ENCODE measurements around the gene SCUBE3. TPM values are rescaled to one million over a fixed set of nuclear protein-coding genes. Genes with fewer than 3 reads are reported as not detected.

Gene SCUBE3
- under 1 TPM in 1 of 2 donors, not detected in 1; 0.05 TPM for total RNA-seq

DNA sequence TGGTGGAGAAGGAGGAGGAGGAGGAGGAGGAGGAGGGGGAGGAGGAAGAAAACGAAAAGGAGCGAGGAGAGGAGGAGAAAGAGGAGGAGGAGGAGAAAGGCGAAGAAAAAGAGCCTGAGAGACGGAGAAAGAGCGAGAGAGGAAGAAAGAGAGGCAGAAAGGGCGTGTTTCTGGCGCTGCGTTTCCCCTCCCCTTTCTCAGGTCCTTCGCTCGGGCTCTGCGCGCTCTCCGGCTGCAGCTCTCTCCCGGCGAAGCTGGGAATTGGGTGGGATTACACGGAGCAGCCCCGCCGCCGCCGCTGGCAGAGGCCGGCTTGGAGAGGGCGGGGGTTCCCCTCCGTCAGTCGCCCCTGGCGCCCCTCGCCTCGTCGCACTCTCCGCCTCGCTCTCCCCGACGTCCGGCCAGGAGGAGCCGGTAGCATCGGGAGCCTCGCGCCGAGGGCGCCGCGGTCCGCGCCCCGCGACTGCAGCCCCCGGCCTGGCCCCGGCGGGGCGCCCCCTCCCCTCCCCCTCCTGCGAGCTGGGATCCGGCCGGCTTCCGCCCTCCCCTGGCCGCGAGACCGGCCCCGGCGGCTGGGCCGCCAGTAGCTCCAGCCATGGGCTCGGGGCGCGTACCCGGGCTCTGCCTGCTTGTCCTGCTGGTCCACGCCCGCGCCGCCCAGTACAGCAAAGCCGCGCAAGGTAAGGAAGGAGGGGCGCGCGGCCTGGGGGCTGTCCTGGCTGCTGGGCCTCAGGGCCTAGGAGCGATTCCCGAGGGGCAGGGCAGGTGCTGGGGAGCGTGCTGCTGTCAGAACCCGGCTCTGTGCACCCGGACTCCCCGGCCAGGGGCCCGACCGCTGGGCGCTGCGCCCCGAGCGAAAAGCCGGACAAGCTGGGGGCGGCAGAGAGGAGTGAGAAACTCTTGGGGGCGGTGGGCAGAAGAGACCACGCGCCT lies at the start of gene SCUBE3:
SCUBE3 (plus strand) TSS at position 133 of the 933 bp plus-strand sequence; CDS start at position 596, 463 bp downstream.
- no peaks in the 10 kb centered on the region for H3K4me1 Mint-ChIP-seq
- no peaks in the 10 kb centered on the region for H3K36me3 Mint-ChIP-seq (ENCODE audit: low read depth)
- no peak within 1 kb of the TSS for H3K27ac Mint-ChIP-seq
- H3K27me3 Mint-ChIP-seq = peaks cover 49% of the 10 kb centered on the region
- H3K4me3 Mint-ChIP-seq = peak within 1 kb of the TSS; percentile 67
- H3K9me3 Mint-ChIP-seq = no peaks in the 10 kb centered on the region
- peak; percentile 52 for ATAC-seq (replicated peaks)

DNA sequence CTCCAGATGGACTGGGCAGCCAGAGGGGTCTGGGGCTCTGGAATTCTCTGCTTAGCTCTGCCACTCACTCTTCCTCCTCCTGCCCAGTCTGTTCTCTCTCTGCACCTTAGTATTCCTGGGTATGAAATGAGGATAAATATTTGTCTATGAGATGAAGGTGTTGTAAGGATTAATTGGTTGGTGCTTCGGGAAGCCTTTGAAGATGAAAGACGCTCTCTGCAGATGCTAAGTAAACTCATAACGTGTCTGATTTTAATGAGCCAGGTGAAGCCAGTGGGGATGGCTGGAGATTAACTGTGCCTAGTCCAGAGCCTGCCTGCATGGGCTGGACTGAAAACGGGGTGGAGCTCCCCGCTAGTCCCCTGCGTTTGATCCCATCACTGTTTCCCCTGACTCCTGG lies 49.5 kb upstream of the SCUBE3 start:
- Mint-ChIP-seq H3K9me3 (no peaks in the 10 kb centered on the region), H3K27me3 (peaks cover 21% of the 10 kb centered on the region), H3K4me3 (no peak overlapping the region), H3K27ac (no peak overlapping the region), H3K4me1 (no peaks in the 10 kb centered on the region), H3K36me3 (ENCODE audit: low read depth) (no peaks in the 10 kb centered on the region)
- no peak for ATAC-seq (replicated peaks)

GRCh38 chr6:35164868-35165267 lies 48.9 kb upstream of the SCUBE3 start:
- Mint-ChIP-seq H3K4me3 (no peak overlapping the region), H3K36me3 (ENCODE audit: low read depth) (no peaks in the 10 kb centered on the region), H3K27ac (no peak overlapping the region), H3K27me3 (peaks cover 16% of the 10 kb centered on the region), H3K9me3 (peaks cover 5% of the 10 kb centered on the region), H3K4me1 (no peaks in the 10 kb centered on the region)
- ATAC-seq (replicated peaks) = no peak

- H3K9me3 Mint-ChIP-seq = peaks cover 5% of the 10 kb centered on the region
- H3K4me3 Mint-ChIP-seq = no peak overlapping the region
- H3K4me1 Mint-ChIP-seq = no peaks in the 10 kb centered on the region
- peaks cover 15% of the 10 kb centered on the region for H3K27me3 Mint-ChIP-seq
- peak; percentile 60 for ATAC-seq (replicated peaks)
- H3K36me3 Mint-ChIP-seq (ENCODE audit: low read depth) = no peaks in the 10 kb centered on the region
- no peak overlapping the region for H3K27ac Mint-ChIP-seq
Observed at GRCh38 chr6:35165630-35166071, 48.1 kb upstream of the SCUBE3 start.

- ATAC-seq (replicated peaks) = no peak
- Mint-ChIP-seq H3K27ac (no peak overlapping the region), H3K4me1 (no peaks in the 10 kb centered on the region), H3K27me3 (peaks cover 16% of the 10 kb centered on the region), H3K36me3 (ENCODE audit: low read depth) (no peaks in the 10 kb centered on the region), H3K9me3 (peaks cover 5% of the 10 kb centered on the region), H3K4me3 (no peak overlapping the region)
Observed at GRCh38 chr6:35166116-35166515, 47.6 kb upstream of the SCUBE3 start.

- no peak for ATAC-seq (replicated peaks)
- Mint-ChIP-seq H3K27ac (no peak overlapping the region), H3K27me3 (peaks cover 16% of the 10 kb centered on the region), H3K4me3 (no peak overlapping the region), H3K4me1 (no peaks in the 10 kb centered on the region), H3K36me3 (ENCODE audit: low read depth) (no peaks in the 10 kb centered on the region), H3K9me3 (peaks cover 5% of the 10 kb centered on the region)
Observed at GRCh38 chr6:35166520-35166919, 47.2 kb upstream of the SCUBE3 start.

- no peak for ATAC-seq (replicated peaks)
- peaks cover 16% of the 10 kb centered on the region for H3K27me3 Mint-ChIP-seq
- no peaks in the 10 kb centered on the region for H3K4me1 Mint-ChIP-seq
- H3K36me3 Mint-ChIP-seq (ENCODE audit: low read depth) = no peaks in the 10 kb centered on the region
- H3K27ac Mint-ChIP-seq = no peak overlapping the region
- no peak overlapping the region for H3K4me3 Mint-ChIP-seq
- H3K9me3 Mint-ChIP-seq = peaks cover 5% of the 10 kb centered on the region
Observed at GRCh38 chr6:35167505-35167904, 46.3 kb upstream of the SCUBE3 start.

DNA sequence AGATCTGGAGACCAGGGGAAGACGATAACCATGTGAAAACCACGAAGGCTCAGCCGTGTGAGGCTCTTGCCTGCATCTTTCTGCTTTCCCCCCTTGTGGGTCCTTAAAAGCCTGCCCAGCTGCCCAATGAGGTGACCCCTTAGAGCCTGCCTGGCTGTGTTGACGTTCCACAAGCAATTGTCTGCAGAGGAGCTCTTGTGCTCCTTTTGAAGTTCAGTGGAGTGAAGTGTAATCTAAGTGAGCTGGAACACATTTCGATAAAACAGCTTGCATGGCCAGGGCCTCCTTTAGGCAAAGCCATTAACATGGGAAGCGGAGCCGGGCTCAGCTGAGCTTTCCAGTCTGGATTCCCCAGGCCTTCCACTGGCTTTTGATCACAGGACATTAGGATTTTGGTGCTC lies 45.3 kb upstream of the SCUBE3 start:
- no peak overlapping the region for H3K4me3 Mint-ChIP-seq
- H3K27ac Mint-ChIP-seq = no peak overlapping the region
- peaks cover 5% of the 10 kb centered on the region for H3K9me3 Mint-ChIP-seq
- peaks cover 9% of the 10 kb centered on the region for H3K27me3 Mint-ChIP-seq
- no peaks in the 10 kb centered on the region for H3K4me1 Mint-ChIP-seq
- no peak for ATAC-seq (replicated peaks)
- no peaks in the 10 kb centered on the region for H3K36me3 Mint-ChIP-seq (ENCODE audit: low read depth)

DNA sequence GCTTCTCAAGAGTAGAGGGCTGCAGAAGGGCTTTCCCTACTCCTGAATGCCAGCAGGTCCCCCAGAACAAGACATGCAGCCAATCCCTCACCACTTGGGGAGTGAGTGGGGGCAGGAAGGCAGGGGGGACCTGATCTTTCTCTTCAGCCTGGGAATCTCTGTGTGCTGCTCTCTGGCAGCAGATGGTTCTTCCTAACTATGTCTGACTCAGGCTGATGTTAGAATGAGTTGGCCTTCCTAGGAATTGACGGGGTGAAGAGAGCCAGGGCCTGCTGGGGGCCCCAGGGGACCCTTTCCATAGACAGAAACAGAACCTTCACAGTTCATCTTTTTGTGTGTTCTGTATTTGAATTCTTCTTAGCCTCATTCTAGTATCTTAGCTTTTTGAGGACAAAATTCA lies 43.6 kb upstream of the SCUBE3 start:
- H3K36me3 Mint-ChIP-seq (ENCODE audit: low read depth) = no peaks in the 10 kb centered on the region
- no peak overlapping the region for H3K27ac Mint-ChIP-seq
- H3K9me3 Mint-ChIP-seq = peaks cover 5% of the 10 kb centered on the region
- H3K4me1 Mint-ChIP-seq = no peaks in the 10 kb centered on the region
- no peak overlapping the region for H3K4me3 Mint-ChIP-seq
- no peak for ATAC-seq (replicated peaks)
- H3K27me3 Mint-ChIP-seq = peaks cover 5% of the 10 kb centered on the region

DNA sequence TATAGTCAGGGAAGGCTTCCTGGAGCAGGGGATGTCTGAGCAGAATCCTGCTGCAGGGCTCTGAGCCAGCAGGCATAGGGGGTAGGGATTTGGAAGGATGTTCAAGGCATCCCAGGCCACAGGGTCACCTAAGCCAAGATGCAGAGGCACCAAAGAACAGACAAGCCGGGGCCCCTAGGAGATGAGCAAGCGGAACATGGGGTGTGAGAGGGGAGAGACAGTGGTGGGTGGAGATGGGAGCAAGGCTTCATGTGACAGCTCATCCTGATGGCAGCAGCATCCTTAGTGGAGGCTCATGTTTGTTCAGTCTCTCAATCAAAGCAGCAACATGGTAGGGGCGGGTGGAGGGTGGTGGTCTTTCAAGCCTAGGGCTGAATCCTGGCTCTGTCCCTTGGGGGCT lies 42.9 kb upstream of the SCUBE3 start:
- Mint-ChIP-seq H3K27me3 (peaks cover 5% of the 10 kb centered on the region), H3K36me3 (ENCODE audit: low read depth) (no peaks in the 10 kb centered on the region), H3K4me3 (no peak overlapping the region), H3K9me3 (peaks cover 5% of the 10 kb centered on the region), H3K4me1 (no peaks in the 10 kb centered on the region), H3K27ac (no peak overlapping the region)
- ATAC-seq (replicated peaks) = no peak

GRCh38 chr6:35173044-35173426 lies 40.7 kb upstream of the SCUBE3 start:
- Mint-ChIP-seq H3K9me3 (peaks cover 5% of the 10 kb centered on the region), H3K4me3 (no peak overlapping the region), H3K27me3 (peaks cover 5% of the 10 kb centered on the region), H3K4me1 (no peaks in the 10 kb centered on the region), H3K36me3 (ENCODE audit: low read depth) (no peaks in the 10 kb centered on the region), H3K27ac (no peak overlapping the region)
- ATAC-seq (replicated peaks) = no peak

DNA sequence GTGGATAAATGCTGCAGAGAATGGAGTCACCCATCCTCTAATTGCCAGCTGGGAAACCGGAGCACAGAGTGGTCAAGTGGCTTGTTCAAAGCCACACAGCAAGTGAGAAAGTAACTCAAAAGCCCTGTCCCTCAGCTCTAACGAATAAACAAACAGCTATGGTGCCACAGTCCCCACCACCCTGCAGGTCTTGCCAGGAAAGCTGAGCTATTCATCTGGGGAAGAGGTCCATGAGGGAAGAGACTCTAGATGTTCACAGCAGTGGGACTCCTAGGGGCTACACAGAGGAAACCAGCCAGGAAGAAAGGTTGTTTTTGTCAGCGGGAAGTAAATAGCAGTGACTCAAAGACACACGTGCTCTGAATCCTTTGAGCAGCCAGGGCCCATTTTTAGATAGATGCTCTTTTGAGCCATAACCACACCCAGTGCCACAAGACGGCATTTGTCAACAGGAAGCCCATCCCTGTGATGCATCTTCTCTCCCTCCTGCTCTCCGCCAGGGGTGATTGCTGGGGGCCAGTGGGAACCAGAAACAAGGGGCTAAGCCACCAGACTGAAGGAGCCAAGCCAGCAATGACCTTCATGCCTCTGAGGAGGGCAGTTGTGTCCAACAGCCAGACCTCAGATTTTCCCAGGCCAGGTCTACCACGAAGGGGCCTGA lies 40.2 kb upstream of the SCUBE3 start:
- H3K4me1 Mint-ChIP-seq = no peaks in the 10 kb centered on the region
- ATAC-seq (replicated peaks) = peak; percentile 58
- H3K27ac Mint-ChIP-seq = no peak overlapping the region
- H3K9me3 Mint-ChIP-seq = peaks cover 5% of the 10 kb centered on the region
- peaks cover 5% of the 10 kb centered on the region for H3K27me3 Mint-ChIP-seq
- no peak overlapping the region for H3K4me3 Mint-ChIP-seq
- no peaks in the 10 kb centered on the region for H3K36me3 Mint-ChIP-seq (ENCODE audit: low read depth)

DNA sequence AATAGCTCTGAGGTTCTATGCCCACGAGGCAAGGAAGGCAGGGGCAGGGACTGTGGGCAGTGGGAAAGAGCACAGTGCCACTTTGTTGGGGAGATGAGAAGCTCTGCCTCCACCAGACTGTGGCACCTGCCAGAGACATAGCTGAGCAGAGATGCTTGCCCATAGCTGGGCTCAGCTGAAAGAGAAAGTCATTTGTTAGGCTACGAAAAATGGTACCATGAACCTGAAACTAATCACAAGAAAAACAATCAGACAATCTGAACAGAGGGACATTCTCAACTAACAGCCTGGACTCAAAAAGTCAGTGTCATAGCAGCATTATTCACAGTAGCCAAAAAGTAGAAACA lies 39.7 kb upstream of the SCUBE3 start:
- no peaks in the 10 kb centered on the region for H3K36me3 Mint-ChIP-seq (ENCODE audit: low read depth)
- no peak overlapping the region for H3K27ac Mint-ChIP-seq
- H3K9me3 Mint-ChIP-seq = peaks cover 5% of the 10 kb centered on the region
- no peak overlapping the region for H3K4me3 Mint-ChIP-seq
- no peaks in the 10 kb centered on the region for H3K4me1 Mint-ChIP-seq
- ATAC-seq (replicated peaks) = no peak
- H3K27me3 Mint-ChIP-seq = peaks cover 5% of the 10 kb centered on the region

DNA sequence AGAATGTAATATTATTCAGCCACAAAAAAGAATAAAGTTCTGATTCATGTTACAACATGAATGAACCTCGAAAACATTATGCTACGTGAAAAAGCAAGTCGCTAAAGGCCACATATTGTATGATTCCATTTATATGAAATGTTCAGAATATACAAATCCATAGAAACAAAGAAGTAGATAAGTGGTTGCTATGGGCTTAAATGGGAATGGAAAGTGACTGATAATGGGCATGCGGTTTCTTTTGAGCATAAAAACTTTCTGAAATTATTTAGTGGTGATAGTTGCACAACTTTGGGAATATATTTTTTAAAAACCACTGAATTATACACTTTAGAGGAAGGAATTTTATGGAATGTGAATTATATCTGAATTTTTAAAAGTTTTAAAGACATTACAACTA lies 39.3 kb upstream of the SCUBE3 start:
- no peak for ATAC-seq (replicated peaks)
- peaks cover 3% of the 10 kb centered on the region for H3K9me3 Mint-ChIP-seq
- H3K27me3 Mint-ChIP-seq = peaks cover 5% of the 10 kb centered on the region
- H3K4me1 Mint-ChIP-seq = no peaks in the 10 kb centered on the region
- no peak overlapping the region for H3K4me3 Mint-ChIP-seq
- H3K36me3 Mint-ChIP-seq (ENCODE audit: low read depth) = no peaks in the 10 kb centered on the region
- H3K27ac Mint-ChIP-seq = no peak overlapping the region

Data from activated T-helper 17 cell treated with anti-CD3 and anti-CD28 coated beads, Interleukin-2, amount 50 U/mL, for 72 hours (primary cell).